Suprapubic skin (tissue), 3 donors: ENCODE measurements around the gene C1orf35.

Experiments used
- CTCF ChIP-seq, 2 donors: fragments of 200-600 bp in 1 of 2; fragments of 450-650 bp in 1 of 2; sonication (generic) in 1 of 2; IDR thresholded peaks; one replicate each; pipeline ENCODE4 v1.5.1; 2016 to 2019; ENCODE audit warnings: antibody characterized with exemption in 2 of 2, mild to moderate bottlenecking in 1 of 2, moderate library complexity in 1 of 2
- POLR2A ChIP-seq, 2 donors: fragments of 450-650 bp; IDR thresholded peaks; one replicate each; pipeline ENCODE4 v1.6.1; 2017; ENCODE audit warnings: antibody characterized with exemption in 2 of 2, mild to moderate bottlenecking in 2 of 2, moderate library complexity in 2 of 2

- TF ChIP-seq CTCF (IDR thresholded peaks at IDR 0.05) (no peak), POLR2A (IDR thresholded peaks at IDR 0.05) (no peak)
These were observed 8.6 kb downstream of the C1orf35 start for GRCh38 chr1:228094432-228095016.
